SK-N-MC (cell line): ENCODE results near the gene MMRN1.

ENCODE experiments used
- DNase-seq: peaks from one replicate; pipeline ENCODE4 v3.0.0-alpha.2; 2011; ENCODE audit warnings: low read depth, low spot score
- H3K27ac ChIP-seq: fragments of 200-600 bp; sonication (generic); 2 replicates; pipeline ENCODE4 v1.5.1; 2016; ENCODE audit warnings: mixed run types
- H3K36me3 ChIP-seq: fragments of 200-600 bp; sonication (generic); 2 replicates; pipeline ENCODE4 v1.6.1; 2017; ENCODE audit warnings: antibody characterized with exemption, low read length, mixed read lengths; ENCODE audit not compliant: insufficient read depth
- H3K4me3 ChIP-seq: fragments of 200-600 bp; sonication (generic); 2 replicates; pipeline ENCODE4 v1.5.1; 2016
- H3K9ac ChIP-seq: fragments of 200-600 bp; sonication (generic); 2 replicates; pipeline ENCODE4 v1.8.0; 2017; ENCODE audit warnings: mixed run types, mixed read lengths; ENCODE audit not compliant: insufficient read length
- H3K9me3 ChIP-seq: fragments of 200-600 bp; sonication (generic); 2 replicates; pipeline ENCODE4 v1.6.1; 2017; ENCODE audit warnings: low read depth, mild to moderate bottlenecking, antibody characterized with exemption, low read length, moderate library complexity, mixed read lengths
- EZH2 ChIP-seq: fragments of 200-600 bp; sonication (generic); IDR thresholded peaks from one replicate; pipeline ENCODE4 v1.6.1; 2017; ENCODE audit warnings: antibody characterized with exemption
- FOXP2 ChIP-seq: optimal IDR thresholded peaks from 2 replicates; pipeline ENCODE3; 2011; ENCODE audit warnings: mild to moderate bottlenecking, moderate library complexity; ENCODE audit not compliant: insufficient read depth; ENCODE audit errors: extremely low read length, control extremely low read depth
- POLR2AphosphoS5 ChIP-seq: IDR thresholded peaks from 2 replicates; pipeline ENCODE4 v1.6.1; 2012; ENCODE audit warnings: mild to moderate bottlenecking, low read depth, low read length, borderline replicate concordance

The MMRN1 gene

DNA sequence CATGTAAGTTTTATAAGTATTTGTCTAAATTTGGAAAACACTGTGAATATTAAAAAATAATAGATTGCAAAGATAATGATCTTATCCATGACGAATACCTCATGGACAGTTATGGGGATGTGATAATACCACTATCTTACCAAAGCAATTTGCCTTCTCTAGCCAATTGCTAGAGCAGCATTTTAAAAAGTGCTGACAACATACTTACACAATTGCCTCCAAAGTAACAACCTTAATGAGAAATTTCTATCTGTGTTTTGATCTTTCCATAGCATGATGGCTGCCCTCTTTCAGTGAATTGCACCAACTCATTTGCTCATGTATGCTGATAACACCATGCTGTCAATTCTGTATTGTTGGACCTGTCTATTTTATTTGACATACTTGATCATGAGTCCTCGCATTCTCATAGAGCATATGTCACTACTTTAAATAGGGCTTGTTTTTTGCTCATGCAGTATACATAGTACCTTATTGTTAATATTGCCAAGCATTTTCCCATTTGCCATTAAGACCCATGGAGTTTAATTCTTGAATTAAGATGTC is 87.2 kb downstream of the MMRN1 start:
- H3K4me3 ChIP-seq: no peak overlapping the region
- no peaks in the 10 kb centered on the region for H3K9me3 ChIP-seq
- no peaks in the 10 kb centered on the region for H3K36me3 ChIP-seq
- no peak overlapping the region for H3K27ac ChIP-seq
- H3K9ac ChIP-seq: no peak overlapping the region
- TF ChIP-seq FOXP2 (no peak), POLR2AphosphoS5 (no peak), EZH2 (no peak)
- no peak for DNase-seq

DNA sequence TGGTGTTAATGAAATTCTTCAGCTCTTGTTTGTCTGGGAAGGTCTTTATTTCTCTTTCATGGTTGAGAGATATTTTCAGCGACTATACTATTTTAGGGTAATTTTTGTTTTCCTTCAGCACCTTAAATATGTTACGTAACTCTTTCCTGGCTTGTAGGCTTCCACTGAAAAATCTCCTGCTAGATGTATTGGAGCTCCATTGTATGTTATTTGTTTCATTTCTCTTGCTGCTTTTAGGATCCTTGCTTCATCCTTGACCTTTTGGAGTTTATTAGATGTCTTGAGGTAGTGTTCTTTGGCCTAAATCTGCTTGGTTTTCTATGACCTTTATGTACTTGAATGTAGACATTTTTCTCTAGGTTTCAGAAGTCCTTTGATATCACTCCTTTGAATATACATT is 93.6 kb downstream of the MMRN1 start:
- DNase-seq: no peak
- TF ChIP-seq EZH2 (no peak), FOXP2 (no peak), POLR2AphosphoS5 (no peak)
- H3K9me3 ChIP-seq: no peaks in the 10 kb centered on the region
- H3K27ac ChIP-seq: no peak overlapping the region
- no peaks in the 10 kb centered on the region for H3K36me3 ChIP-seq
- H3K4me3 ChIP-seq: no peak overlapping the region
- no peak overlapping the region for H3K9ac ChIP-seq

GRCh38 chr4:89992744-89993143 is 98.1 kb downstream of the MMRN1 start:
- Histone ChIP-seq H3K4me3 (no peak overlapping the region), H3K9me3 (no peaks in the 10 kb centered on the region), H3K27ac (no peak overlapping the region), H3K9ac (no peak overlapping the region), H3K36me3 (no peaks in the 10 kb centered on the region)
- TF ChIP-seq FOXP2 (no peak), EZH2 (no peak), POLR2AphosphoS5 (no peak)
- no peak for DNase-seq

GRCh38 chr4:89994176-89994873 is 99.7 kb downstream of the MMRN1 start:
- no peak for DNase-seq
- no peak overlapping the region for H3K4me3 ChIP-seq
- TF ChIP-seq POLR2AphosphoS5: no peak
- no peak for TF ChIP-seq FOXP2
- TF ChIP-seq EZH2: no peak
- no peak overlapping the region for H3K27ac ChIP-seq
- no peak overlapping the region for H3K9ac ChIP-seq
- no peaks in the 10 kb centered on the region for H3K36me3 ChIP-seq
- no peaks in the 10 kb centered on the region for H3K9me3 ChIP-seq

- H3K9me3 ChIP-seq: no peaks in the 10 kb centered on the region
- TF ChIP-seq POLR2AphosphoS5 (no peak), EZH2 (no peak)
- no peak for DNase-seq
Measured at GRCh38 chr4:89995006-89995405, 100.4 kb downstream of the MMRN1 start.

DNA sequence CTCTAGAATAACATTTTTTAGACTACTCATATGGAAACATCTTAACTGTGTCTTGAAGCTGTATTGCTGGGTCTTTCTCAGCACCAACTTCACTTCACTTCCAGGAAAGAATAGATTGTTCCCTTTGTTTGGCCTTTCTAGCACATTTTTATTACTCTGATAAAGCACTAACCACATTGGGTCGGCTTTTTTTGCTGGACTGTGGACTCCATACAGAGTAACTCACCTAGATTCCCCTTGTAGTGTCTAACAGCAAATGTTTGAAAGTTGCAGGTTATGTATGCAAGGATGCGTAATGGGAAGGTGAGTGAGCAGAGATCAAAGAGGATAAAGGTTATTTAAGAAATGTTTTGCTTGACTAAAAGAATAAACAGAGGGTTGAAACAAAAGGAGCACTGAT is 101.2 kb downstream of the MMRN1 start:
- Histone ChIP-seq H3K9me3 (no peaks in the 10 kb centered on the region), H3K27ac (no peak overlapping the region), H3K36me3 (no peaks in the 10 kb centered on the region), H3K4me3 (no peak overlapping the region), H3K9ac (no peak overlapping the region)
- no peak for DNase-seq
- no peak for TF ChIP-seq FOXP2
- TF ChIP-seq EZH2: no peak
- no peak for TF ChIP-seq POLR2AphosphoS5

More at GRCh38 chr4:89995006-89995405, 100.4 kb downstream of the MMRN1 start:
- H3K4me3 ChIP-seq: no peak overlapping the region
- H3K27ac ChIP-seq: no peak overlapping the region
- no peaks in the 10 kb centered on the region for H3K36me3 ChIP-seq
- H3K9ac ChIP-seq: no peak overlapping the region

DNA sequence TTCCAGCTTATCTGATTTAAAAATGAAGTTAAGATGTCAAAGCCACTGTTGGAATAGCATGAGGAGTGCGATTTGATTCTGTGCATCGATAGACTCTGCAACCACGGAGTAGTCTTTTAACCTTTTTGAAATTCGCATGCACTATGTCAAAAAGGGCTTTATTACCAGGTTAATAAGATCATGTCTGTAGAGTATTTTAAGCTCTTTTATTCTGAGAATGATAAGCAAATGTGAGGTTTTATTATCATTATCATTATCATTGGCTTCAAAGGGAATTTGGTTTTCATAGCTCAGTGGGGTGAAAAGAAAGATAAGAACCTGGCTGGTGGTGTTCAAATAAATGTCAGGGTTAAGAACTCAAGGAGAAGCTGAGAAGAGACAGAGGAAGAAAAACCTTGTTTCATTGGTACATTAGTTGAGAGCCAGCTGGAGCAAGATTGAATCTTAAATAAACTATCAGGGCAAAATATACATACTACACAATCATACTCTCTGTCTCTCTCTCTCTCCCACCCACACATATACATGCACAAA is 102.6 kb downstream of the MMRN1 start:
- no peak for DNase-seq
- Histone ChIP-seq H3K36me3 (no peaks in the 10 kb centered on the region), H3K9ac (no peak overlapping the region), H3K4me3 (no peak overlapping the region), H3K9me3 (no peaks in the 10 kb centered on the region), H3K27ac (no peak overlapping the region)
- TF ChIP-seq FOXP2: no peak
- TF ChIP-seq POLR2AphosphoS5: no peak
- no peak for TF ChIP-seq EZH2

DNA sequence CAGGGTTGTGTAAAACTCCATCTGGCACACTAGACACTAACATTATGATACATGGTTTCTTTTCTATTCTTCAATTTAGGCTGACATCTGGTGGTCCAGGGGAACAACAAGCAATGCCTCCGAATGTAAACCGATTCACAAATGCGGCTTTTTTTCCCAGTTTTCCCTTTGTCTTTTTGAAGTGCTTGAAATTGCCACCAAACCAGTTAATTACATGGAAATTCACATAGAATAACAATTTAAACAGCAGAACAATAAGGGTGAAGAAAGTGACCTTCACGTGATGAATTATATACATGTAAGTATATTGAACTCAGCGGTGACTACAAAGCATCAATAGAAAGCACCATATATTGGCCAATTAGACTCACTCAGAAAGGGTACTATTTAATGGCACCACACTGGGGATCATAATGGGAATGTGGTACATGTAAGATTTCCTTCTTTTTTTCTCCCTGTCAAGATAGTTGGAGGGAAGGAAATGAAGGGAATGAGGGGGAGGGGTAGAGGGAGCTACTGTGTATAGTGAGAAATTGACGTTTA is 103.9 kb downstream of the MMRN1 start:
- no peak overlapping the region for H3K4me3 ChIP-seq
- no peak overlapping the region for H3K27ac ChIP-seq
- no peaks in the 10 kb centered on the region for H3K9me3 ChIP-seq
- H3K36me3 ChIP-seq: no peaks in the 10 kb centered on the region
- no peak overlapping the region for H3K9ac ChIP-seq
- DNase-seq: no peak
- TF ChIP-seq EZH2 (no peak), POLR2AphosphoS5 (no peak), FOXP2 (no peak)

DNA sequence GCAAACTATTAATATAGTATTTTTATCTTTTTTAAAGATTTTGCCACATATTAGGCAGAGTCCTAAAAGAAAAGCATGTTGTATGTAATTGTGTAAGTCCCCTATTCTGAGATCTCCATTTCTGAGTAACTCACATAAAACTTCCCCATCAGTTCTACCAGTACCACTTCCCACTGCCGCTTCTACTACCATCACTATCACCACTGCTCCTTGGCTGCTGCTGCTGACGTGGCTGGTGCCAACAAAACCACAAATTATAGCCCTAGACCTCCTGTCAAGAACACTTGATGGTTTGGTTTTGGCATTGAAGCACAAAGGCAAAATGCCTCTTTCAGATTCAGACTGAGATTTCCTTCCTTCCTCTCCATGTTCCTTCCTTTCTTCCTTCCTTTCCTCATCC is 106.4 kb downstream of the MMRN1 start:
- no peaks in the 10 kb centered on the region for H3K36me3 ChIP-seq
- TF ChIP-seq POLR2AphosphoS5: no peak
- H3K4me3 ChIP-seq: no peak overlapping the region
- H3K9me3 ChIP-seq: no peaks in the 10 kb centered on the region
- H3K9ac ChIP-seq: no peak overlapping the region
- H3K27ac ChIP-seq: no peak overlapping the region
- no peak for DNase-seq
